HFF-Myc (cell line): Measurements from ENCODE around the gene LSM12.

Experiments
- DNase-seq: peaks from one replicate; pipeline ENCODE4 v3.0.0-alpha.2; 2011; ENCODE audit warnings: low read depth; ENCODE audit errors: extremely low read depth
- H3K4me3 ChIP-seq: replicated peaks from 2 replicates; pipeline ENCODE4 v1.5.1; 2011; ENCODE audit warnings: low read depth, mild to moderate bottlenecking, control low read depth, low read length
- TF ChIP-seq, protein P1 (sequence below): IDR thresholded peaks from 2 replicates; pipeline ENCODE4 v1.5.1; 2012; ENCODE audit warnings: mild to moderate bottlenecking, low read depth, low read length, control low read depth; ENCODE audit errors: missing control alignments

The LSM12 gene

DNA sequence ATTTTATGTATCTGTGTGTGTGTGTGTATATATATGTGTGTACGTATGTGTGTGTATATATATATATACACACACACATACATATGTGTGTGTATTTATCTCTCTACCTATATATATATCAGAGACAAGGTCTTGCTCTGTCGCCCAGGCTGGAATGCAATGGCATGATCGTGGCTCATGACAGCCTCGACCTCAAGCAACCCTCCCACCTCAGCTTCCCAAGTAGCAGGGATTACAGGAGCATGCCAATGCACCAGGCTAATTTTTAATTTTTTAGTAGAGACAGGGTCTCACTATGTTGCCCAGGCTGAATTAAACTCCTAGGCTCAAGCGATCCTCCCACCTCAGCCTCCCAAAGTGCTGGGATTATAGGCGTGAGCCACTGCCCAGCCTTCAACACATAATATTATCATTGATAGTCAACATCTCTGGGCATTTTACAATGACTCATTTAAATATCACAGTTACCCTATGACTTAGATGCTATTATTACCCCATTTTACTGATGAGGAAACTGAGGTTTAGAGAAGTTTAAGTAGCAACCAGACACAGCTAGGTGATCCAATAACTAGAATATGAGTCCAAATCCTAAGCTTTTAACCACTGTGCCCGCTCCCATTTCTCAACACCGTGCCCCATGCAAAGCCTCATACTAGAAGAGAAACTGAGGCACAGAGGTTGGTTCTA, 28.4 kb upstream of the LSM12 start:
- no peak overlapping the region for H3K4me3 ChIP-seq
- TF ChIP-seq, protein P1, sequence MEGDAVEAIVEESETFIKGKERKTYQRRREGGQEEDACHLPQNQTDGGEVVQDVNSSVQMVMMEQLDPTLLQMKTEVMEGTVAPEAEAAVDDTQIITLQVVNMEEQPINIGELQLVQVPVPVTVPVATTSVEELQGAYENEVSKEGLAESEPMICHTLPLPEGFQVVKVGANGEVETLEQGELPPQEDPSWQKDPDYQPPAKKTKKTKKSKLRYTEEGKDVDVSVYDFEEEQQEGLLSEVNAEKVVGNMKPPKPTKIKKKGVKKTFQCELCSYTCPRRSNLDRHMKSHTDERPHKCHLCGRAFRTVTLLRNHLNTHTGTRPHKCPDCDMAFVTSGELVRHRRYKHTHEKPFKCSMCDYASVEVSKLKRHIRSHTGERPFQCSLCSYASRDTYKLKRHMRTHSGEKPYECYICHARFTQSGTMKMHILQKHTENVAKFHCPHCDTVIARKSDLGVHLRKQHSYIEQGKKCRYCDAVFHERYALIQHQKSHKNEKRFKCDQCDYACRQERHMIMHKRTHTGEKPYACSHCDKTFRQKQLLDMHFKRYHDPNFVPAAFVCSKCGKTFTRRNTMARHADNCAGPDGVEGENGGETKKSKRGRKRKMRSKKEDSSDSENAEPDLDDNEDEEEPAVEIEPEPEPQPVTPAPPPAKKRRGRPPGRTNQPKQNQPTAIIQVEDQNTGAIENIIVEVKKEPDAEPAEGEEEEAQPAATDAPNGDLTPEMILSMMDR: no peak
- DNase-seq: no peak

DNA sequence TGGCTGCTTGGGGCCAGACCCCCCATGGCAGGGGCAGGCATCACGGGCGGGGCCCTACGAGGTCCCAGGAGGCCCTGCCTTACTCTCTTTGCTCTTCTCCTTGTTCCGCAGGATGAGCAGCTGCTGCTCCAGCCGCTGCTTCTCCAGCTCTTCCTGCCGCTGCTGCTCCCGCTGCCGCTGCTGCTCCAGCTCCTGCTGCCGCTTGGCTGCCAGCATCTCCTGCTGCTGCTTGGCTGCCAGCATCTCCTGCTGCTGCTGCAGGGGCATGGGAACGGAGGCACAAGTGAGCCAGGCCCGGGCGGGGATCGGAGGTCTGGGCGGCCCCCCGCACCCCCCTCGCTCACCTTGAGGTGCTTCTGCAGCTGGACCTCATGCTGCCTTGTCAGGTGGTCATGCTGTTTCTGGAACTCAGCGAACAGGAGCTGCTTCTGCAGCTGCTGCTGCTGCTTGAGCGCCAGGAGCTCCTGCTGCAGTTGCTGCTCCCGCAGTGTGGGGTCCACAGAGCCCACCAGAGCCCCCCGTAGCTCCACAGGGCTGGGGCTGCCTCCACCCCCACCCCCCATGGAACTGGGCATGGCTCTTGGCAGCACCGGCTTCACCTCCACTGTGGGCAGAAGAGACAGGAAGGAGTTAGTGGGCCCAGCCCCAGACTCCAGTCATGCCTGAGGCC, 26.9 kb upstream of the LSM12 start:
- no peak overlapping the region for H3K4me3 ChIP-seq
- TF ChIP-seq, protein P1: no peak
- DNase-seq: no peak

DNA sequence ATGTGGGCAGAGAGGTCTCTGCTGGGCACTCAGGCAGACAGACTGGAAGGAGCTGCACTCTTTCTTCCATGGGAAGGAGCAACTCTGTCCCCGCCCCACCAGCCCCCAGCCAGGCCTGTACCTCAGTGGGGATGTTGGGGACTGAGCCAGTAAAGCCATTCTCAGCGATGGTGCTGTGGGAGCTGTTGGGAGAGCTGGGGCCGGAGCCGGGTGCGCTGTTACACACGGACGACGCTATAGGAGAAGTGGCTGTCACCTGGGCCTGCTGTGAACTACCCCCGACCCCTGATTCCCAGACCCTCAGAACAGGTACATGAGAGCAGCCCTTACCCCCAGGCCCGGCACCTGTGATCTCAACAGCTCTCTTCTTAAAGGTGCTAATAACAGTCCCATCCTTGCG, 25.6 kb upstream of the LSM12 start:
- DNase-seq: no peak
- TF ChIP-seq, protein P1: no peak
- no peak overlapping the region for H3K4me3 ChIP-seq

DNA sequence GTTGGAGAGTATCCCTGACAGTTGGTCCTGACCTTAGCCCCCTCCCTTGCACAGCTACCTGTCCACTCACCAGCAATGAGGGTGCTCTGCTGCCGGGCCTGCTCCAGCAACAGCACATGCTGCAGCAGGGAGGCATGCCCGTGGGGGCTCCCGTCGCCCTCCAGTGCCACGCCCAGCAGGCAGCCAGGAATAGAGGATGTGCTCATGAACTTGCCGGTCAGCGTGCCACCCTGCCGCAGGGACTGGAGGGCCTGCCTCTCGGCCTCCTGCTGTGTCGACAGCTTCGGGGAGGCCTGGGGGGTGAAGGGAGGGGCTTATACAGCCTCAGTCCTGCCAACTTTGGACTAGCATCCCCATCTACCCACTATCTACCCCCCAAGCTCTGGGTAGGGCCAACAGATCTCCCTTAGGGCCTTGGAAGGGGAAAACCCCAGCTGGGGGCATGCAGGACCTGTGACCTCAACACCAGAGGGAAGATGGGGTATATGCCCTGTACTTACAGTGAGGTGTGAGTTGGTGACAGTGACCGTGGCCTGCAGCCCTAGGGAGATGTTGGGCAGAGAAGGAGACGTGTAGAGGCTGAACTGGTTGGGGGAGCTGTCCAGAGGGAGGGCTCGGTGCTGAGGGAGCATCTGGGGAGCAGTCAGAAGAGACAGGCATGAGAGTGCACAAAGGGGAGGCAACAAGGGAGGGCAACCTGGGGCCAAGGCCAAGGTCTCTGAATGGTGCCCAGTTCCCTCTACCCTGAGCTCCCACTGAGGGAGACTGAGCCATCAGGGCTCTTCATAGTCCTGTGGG, 24.9 kb upstream of the LSM12 start:
- TF ChIP-seq, protein P1: no peak
- no peak for DNase-seq
- no peak overlapping the region for H3K4me3 ChIP-seq

DNA sequence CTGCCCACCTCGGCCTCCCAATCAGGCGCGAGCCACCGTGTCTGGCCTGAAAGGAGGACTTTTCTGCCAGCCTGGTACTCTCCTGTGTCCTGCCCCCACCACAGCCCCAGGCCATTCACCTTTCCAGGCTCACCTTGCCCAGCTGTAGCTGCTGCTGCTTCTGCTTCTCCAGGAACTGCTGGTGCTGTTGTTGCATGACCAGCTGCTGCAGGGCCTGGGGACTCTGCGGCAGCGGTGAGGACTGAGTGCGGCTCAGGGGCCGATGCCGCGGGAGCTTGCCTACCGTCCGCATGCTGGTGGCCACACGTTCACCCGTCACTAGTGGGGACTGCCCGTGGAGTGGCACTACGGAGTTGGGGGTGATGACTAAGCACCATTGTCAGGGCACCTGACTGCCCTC, 21.8 kb upstream of the LSM12 start:
- TF ChIP-seq, protein P1: no peak

DNA sequence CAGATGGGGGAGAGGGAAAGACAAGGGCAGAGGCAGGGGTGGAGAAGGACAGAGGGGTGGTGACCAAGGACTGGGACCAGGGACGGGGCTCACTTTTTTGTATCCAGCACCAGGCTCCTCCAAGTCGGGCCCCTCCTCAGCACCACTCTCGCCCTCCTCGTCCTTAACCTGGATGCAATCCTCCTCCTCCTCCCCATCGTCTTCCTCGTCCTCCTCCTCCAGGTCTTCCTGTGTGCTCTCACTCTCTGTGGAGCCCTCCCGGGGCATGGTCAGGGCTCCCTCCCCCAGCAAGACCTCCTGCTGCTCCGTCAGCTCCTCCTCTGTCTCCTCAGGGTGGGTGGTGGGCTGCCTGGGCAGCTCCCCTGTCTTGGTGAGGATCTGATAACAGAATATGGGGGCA, 20.8 kb upstream of the LSM12 start:
- no peak for DNase-seq
- 0 out of 2 replicates have a peak overlapping the region, but pooled peaks have one; percentile 8 for H3K4me3 ChIP-seq
- TF ChIP-seq, protein P1: no peak

More for the DNA sequence above, 21.8 kb upstream of the LSM12 start:
- no peak for DNase-seq
- no peak overlapping the region for H3K4me3 ChIP-seq
